Amniotic stem cell (primary cell): ENCODE measurements around the gene SELENOO.

ENCODE experiments used
- DNase-seq: peaks from one replicate; lab custom pipeline; 2025; lab: John Stamatoyannopoulos, UW

Gene SELENOO

GRCh38 chr22:50185375-50186087 is 15.3 kb upstream of the SELENOO start, which contains the start of gene TRABD:
Gene TRABD (plus strand): TSS chr22:50185913. CDS start chr22:50193061, 7,148 bp downstream.
- DNase-seq: peak; percentile 86

- DNase-seq: no peak
Observed at GRCh38 chr22:50186181-50186714, 14.6 kb upstream of the SELENOO start.

GRCh38 chr22:50186761-50187523 is 13.9 kb upstream of the SELENOO start:
- DNase-seq: no peak

DNA sequence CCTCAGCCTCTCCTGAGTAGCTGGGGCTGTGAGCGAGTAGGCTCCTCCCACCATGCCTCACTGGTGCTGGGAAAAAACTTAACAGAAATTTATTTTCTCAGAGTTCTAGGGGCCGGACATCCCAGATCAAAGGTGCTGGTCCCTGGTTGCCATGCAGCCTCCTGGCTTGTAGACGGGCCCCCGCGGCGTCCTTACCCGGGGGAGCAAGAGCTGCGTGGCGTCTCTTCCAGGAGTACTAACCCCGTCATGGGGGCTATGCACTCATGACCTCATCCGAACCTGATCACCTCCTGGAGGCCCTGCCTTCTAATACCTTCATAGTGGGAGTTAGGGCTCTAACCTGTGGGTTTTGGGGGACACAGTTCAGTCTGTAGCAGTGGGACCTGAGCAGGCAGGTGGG is 12.5 kb upstream of the SELENOO start:
- no peak for DNase-seq

DNA sequence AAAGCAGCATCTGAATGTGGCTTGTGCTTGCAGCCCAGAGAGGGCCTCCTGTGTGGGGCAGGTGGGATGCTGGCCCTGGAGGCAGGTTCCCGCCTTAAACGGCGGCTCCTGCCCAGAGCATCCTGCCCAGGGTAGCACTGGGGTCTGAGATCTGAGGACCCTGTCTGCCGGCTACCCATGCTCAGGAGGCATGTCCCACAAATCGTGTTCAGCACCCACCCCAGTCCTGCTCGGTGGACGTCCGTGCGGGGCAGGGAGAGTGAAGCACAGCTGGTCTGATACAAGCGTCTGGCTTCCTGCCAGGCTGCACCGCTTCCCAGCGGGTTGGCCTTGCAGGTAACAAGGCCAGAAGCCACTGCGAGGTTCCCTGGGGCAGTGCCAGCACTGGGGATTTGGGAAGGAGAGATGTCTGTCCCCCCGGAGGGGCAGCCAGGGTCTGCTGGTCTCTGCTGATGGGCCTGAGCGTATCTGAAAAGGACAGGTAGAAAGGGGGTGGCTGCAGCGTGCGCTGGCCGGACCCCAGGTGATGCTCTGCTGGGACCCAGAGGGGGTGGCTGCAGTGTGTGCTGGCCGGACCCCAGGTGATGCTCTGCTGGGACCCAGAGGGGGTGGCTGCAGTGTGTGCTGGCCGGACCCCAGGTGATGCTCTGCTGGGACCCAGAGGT is 11.5 kb upstream of the SELENOO start:
- no peak for DNase-seq

GRCh38 chr22:50189849-50190181 is 11.0 kb upstream of the SELENOO start:
- DNase-seq: no peak

- DNase-seq: no peak
Observed at GRCh38 chr22:50190182-50190940, 10.4 kb upstream of the SELENOO start.

- no peak for DNase-seq
Observed at GRCh38 chr22:50190941-50191741, 9.7 kb upstream of the SELENOO start.

DNA sequence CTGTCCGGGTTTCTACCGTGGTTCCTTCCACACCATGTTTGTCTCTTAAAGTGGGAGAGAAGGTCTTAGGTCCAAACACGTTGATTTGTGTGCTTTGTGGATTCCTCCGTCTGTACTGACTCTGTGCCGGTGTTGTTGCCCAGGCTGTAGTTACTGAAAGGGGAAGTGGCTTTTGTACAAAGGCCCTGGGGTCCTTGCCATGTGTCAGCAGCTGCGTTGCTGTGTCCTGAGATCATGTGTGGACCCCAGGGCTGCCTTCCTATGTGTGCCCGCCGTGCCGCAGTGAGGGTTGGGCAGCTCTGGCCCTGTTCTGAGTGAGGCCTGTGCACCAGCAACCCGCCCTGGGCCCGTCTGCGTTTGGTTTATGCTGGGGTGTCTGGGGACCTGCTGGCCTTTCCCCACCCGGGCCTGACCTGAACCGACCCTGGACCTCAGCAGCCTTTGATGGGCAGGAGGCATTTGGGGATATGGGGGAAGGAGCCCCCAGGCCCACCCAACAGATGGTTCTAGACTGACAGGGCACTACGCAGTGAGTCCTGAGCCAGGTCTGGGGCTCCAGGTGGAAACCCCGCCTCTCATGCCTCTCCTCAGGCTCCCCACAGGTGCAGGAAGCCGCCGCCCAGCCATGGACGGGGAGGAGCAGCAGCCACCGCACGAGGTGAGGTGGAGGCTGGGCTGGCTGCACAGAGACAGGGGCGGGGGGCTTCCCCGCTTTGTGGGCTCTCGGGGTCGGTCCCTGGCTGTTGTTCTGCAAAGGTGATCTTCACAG is 8.2 kb upstream of the SELENOO start:
- no peak for DNase-seq

- no peak for DNase-seq
Observed at GRCh38 chr22:50193621-50194020, 7.2 kb upstream of the SELENOO start.

GRCh38 chr22:50194037-50194805 is 6.6 kb upstream of the SELENOO start:
- DNase-seq: no peak

DNA sequence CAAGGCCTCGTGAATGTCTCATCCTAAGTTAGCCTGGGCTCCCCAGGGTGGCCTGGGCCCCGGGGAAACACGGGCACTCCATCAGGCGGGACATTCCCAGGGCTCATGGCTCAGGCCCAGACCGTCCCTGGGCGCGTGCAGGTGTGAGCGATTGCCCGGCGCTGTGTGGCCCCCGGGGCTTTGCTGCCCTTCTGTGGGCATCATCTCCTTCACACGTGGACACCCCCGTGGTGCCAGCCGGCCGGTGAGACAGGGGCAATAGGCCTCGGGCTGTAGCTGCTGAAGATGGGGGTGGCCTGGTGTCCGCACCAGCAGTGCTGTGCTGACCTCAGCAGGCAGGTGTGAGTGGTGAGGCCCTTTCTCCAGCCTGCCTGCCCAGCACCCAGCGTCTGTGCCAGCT is 4.6 kb upstream of the SELENOO start:
- DNase-seq: no peak

DNA sequence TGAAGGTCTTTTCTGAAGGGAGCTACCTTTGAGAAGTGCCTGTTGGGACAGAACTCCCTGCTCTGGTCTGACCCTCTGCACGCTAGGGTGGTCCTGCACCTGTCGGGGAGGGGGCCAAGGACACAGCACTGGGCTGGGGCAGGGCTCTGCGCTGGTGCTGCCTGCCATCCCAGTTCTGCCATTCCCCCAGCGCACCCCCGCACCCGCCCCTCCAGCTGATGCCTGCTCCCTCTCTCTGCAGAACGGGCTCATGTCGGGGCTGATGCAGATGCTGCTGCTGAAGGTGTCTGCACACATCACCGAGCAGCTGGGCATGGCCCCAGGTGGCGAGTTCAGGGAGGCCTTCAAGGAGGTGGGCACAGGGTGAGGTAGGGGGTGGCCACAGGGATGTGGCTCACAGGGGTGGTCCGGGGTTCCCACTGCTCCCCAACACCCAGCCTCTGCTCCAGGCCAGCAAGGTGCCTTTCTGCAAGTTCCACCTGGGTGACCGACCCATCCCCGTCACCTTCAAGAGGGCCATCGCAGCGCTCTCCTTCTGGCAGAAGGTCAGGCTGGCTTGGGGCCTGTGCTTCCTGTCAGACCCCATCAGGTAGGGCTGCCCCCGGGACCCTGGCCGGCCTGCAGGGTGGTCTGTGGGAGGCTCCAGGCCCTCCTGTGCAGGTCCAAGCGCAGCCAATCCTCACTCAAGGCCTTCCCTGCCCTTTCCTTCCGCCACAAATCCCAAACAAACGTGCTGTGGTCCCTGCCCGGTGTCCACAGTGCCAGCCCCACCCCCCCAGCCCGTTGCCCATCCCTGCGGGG is 3.6 kb upstream of the SELENOO start:
- no peak for DNase-seq

GRCh38 chr22:50197856-50198623 is 2.8 kb upstream of the SELENOO start:
- no peak for DNase-seq

GRCh38 chr22:50198624-50199017 is 2.2 kb upstream of the SELENOO start:
- DNase-seq: no peak

- DNase-seq: no peak
Observed at GRCh38 chr22:50199251-50199721, 1.5 kb upstream of the SELENOO start.

DNA sequence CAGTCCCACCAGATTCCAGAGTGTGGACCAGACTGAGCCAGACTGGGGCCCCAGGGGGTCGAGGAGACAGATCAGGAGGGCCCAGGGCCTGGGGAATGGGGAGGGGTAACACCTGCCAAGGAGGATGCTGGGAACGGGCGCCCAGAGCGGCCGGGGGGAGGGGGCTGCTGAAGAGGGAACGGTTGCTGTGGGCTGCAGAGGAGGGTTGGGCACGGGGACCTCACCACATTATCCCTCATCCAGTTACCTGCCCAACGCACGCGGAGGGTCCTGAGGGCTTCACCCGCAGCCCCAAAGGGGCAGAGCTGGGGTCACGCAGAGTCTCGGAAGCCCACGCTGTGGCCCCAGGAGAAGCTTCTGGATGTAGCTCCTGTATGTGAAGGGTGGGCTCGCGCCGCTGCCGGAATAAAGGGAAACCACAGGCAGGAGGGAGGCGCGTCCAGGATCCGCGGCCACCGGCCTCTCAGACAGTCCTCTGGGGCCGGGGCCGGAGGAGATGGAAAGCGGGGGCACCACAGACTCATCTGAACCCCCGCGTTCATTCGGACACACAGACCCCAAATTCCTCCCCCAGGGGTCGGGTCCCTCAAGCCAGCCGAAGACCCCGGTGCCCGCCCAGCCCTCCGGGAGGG is 866 bp upstream of the SELENOO start:
- no peak for DNase-seq
